Cerebellar cortex (tissue), 1 donor: Measurements from ENCODE around the gene PLET1.

Experiments
- DNase-seq: peaks from one replicate; pipeline ENCODE4 v3.0.0-alpha.2; 2015; ENCODE audit warnings: low spot score

PLET1 gene

GRCh38 chr11:112281726-112282125, 21.1 kb upstream of the PLET1 start:
- DNase-seq: no peak

GRCh38 chr11:112280268-112281126, 19.8 kb upstream of the PLET1 start:
- peak; percentile 87 for DNase-seq

GRCh38 chr11:112279901-112280267, 19.2 kb upstream of the PLET1 start:
- peak; percentile 61 for DNase-seq

GRCh38 chr11:112278803-112279202, 18.1 kb upstream of the PLET1 start:
- no peak for DNase-seq

- DNase-seq: no peak
Observed at GRCh38 chr11:112277941-112278340, 17.3 kb upstream of the PLET1 start.

GRCh38 chr11:112277029-112277428, 16.4 kb upstream of the PLET1 start:
- DNase-seq: no peak

- DNase-seq: no peak
Observed at GRCh38 chr11:112274007-112274783, 13.5 kb upstream of the PLET1 start.

GRCh38 chr11:112273066-112273465, 12.4 kb upstream of the PLET1 start:
- DNase-seq: no peak

- DNase-seq: no peak
Observed at GRCh38 chr11:112271242-112271641, 10.6 kb upstream of the PLET1 start.

GRCh38 chr11:112270551-112271180, 10.0 kb upstream of the PLET1 start:
- no peak for DNase-seq

- no peak for DNase-seq
Observed at GRCh38 chr11:112269139-112269538, 8.5 kb upstream of the PLET1 start.

- no peak for DNase-seq
Observed at GRCh38 chr11:112268406-112268805, 7.7 kb upstream of the PLET1 start.

GRCh38 chr11:112267188-112267591, 6.5 kb upstream of the PLET1 start:
- DNase-seq: no peak

- DNase-seq: no peak
Observed at GRCh38 chr11:112266410-112266778, 5.7 kb upstream of the PLET1 start.

GRCh38 chr11:112265659-112266409, 5.2 kb upstream of the PLET1 start:
- DNase-seq: no peak

GRCh38 chr11:112255067-112255720, 5.5 kb downstream of the PLET1 start:
- peak; percentile 61 for DNase-seq

- no peak for DNase-seq
Observed at GRCh38 chr11:112253605-112254242, 6.9 kb downstream of the PLET1 start.

- DNase-seq: no peak
Observed at GRCh38 chr11:112249871-112250610, 10.6 kb downstream of the PLET1 start.

GRCh38 chr11:112248201-112248600, 12.5 kb downstream of the PLET1 start:
- DNase-seq: no peak

GRCh38 chr11:112247201-112247600, 13.5 kb downstream of the PLET1 start:
- DNase-seq: no peak
